Hepatocyte (in vitro differentiated cells): ENCODE data around the gene LHX6.

Source experiments
- EZH2 ChIP-seq: fragments of 200-600 bp; sonication (generic); IDR thresholded peaks from 2 replicates; pipeline ENCODE4 v1.6.1; 2016; ENCODE audit warnings: antibody characterized with exemption, mild to moderate bottlenecking, borderline replicate concordance
- EZH2phosphoT487 ChIP-seq: fragments of 200-600 bp; sonication (generic); IDR thresholded peaks from one replicate; pipeline ENCODE4 v1.6.1; 2018; ENCODE audit warnings: antibody characterized with exemption, mild to moderate bottlenecking, low read depth, moderate library complexity; ENCODE audit not compliant: unreplicated experiment, severe bottlenecking
- TF ChIP-seq, protein P1 (sequence below): fragments of 200-600 bp; sonication (generic); IDR thresholded peaks from 2 replicates; pipeline ENCODE4 v1.5.1; 2016; ENCODE audit warnings: antibody characterized with exemption, mild to moderate bottlenecking; ENCODE audit not compliant: poor library complexity

DNA sequence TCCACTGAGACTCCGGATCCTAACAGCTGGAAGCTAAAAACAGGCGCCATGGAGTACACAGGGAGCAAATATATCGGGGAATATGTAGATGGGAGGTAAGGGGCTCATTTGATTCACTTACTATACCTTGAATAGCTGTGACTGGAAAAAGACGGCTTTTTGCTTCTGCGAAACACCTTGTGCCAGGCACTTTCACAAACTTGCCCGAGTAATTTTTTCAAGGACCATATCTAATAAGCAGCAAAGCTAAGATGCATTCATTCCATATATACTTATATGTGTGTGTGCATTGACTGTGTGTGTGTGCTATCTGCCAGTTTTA lies 68.9 kb downstream of the LHX6 start:
- TF ChIP-seq, protein P1, sequence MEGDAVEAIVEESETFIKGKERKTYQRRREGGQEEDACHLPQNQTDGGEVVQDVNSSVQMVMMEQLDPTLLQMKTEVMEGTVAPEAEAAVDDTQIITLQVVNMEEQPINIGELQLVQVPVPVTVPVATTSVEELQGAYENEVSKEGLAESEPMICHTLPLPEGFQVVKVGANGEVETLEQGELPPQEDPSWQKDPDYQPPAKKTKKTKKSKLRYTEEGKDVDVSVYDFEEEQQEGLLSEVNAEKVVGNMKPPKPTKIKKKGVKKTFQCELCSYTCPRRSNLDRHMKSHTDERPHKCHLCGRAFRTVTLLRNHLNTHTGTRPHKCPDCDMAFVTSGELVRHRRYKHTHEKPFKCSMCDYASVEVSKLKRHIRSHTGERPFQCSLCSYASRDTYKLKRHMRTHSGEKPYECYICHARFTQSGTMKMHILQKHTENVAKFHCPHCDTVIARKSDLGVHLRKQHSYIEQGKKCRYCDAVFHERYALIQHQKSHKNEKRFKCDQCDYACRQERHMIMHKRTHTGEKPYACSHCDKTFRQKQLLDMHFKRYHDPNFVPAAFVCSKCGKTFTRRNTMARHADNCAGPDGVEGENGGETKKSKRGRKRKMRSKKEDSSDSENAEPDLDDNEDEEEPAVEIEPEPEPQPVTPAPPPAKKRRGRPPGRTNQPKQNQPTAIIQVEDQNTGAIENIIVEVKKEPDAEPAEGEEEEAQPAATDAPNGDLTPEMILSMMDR, result no peak
- no peak for TF ChIP-seq EZH2
- no peak for TF ChIP-seq EZH2phosphoT487
